ENCODE data around the gene MCEE. TPM values are rescaled to one million over a fixed set of nuclear protein-coding genes. Genes with fewer than 3 reads are reported as not detected.

The MCEE gene
- polyA plus RNA-seq, 2 of the 4 experiments (the other 2 are of a cell fraction) = 10.3 to 17.7 TPM

GRCh38 chr2:71122387-71123298, 7.4 kb downstream of the MCEE start:
- H3K4me3 ChIP-seq = no peak overlapping the region
- POLR2A ChIA-PET = interaction anchor here (1.9 kb wide), 1 partner anchor 54 kb away, joined by 6 read pairs; the partner anchor contains the start of gene NAGK
- WGBS (ENCODE audit: missing lambda C conversion rate) = 84% methylated on average over 7 of the region's 7 CpGs
- DNase-seq (ENCODE audit: low read depth in 1 of 2, low spot score in 1 of 2) (no peak), FAIRE-seq (no peak), ATAC-seq (no peak)
- no peaks in the 10 kb centered on the region for H3K4me1 ChIP-seq
- H3K27ac ChIP-seq = no peak overlapping the region
- TF ChIP-seq FOXS1 (CRISPR knock-in tag; IDR thresholded peaks at IDR 0.05) (no peak), HMGXB4 (CRISPR knock-in tag; IDR thresholded peaks at IDR 0.05; ENCODE audit: borderline replicate concordance) (no peak), NR3C1 (IDR thresholded peaks at IDR 0.05) (no peak), CEBPB (IDR thresholded peaks at IDR 0.05) (no peak), ZNF302 (CRISPR knock-in tag; IDR thresholded peaks at IDR 0.05) (no peak), KDM1A (IDR thresholded peaks at IDR 0.05; ENCODE audit: low read depth) (no peak), PHF8 (IDR thresholded peaks at IDR 0.05; ENCODE audit: borderline replicate concordance, low read depth) (no peak), CHD2 (IDR thresholded peaks at IDR 0.05; ENCODE audit: low read length, partially characterized antibody) (no peak), MYC (IDR thresholded peaks at IDR 0.05; ENCODE audit: borderline replicate concordance, low read length) (no peak), NPAS2 (CRISPR knock-in tag; IDR thresholded peaks at IDR 0.05; ENCODE audit: borderline replicate concordance) (no peak), TFCP2L1 (CRISPR knock-in tag; IDR thresholded peaks at IDR 0.05) (no peak), MAZ (IDR thresholded peaks at IDR 0.05; ENCODE audit: borderline replicate concordance, low read depth, low read length) (no peak), TP53 (CRISPR knock-in tag; IDR thresholded peaks at IDR 0.05) (no peak), E2F6 (IDR thresholded peaks at IDR 0.05; ENCODE audit: borderline replicate concordance, low read depth) (no peak), SREBF2 (IDR thresholded peaks at IDR 0.05) (no peak), BCL3 (IDR thresholded peaks at IDR 0.05) (no peak), EHMT2 (IDR thresholded peaks at IDR 0.05; ENCODE audit: low read depth) (no peak)
- H3K9me3 ChIP-seq = no peaks in the 10 kb centered on the region
- CTCF ChIA-PET = interaction anchor here (0.8 to 1.7 kb wide), 2 partner anchors 11 to 209 kb away, joined by 3 to 4 read pairs; partner anchors contain the start of gene ZNF638
- H3K4me2 ChIP-seq = no peak overlapping the region

GRCh38 chr2:71121479-71121878, 8.6 kb downstream of the MCEE start:
- DNase-seq (ENCODE audit: low read depth in 1 of 2, low spot score in 1 of 2) (no peak), FAIRE-seq (no peak), ATAC-seq (no peak)
- 98% methylated on average over 1 of the region's 1 CpG for WGBS (ENCODE audit: missing lambda C conversion rate)
- TF ChIP-seq EP300 (IDR thresholded peaks at IDR 0.05) = no peak
- no peak for TF ChIP-seq CEBPB (IDR thresholded peaks at IDR 0.05)
- no peak for TF ChIP-seq EHF (CRISPR knock-in tag; IDR thresholded peaks at IDR 0.05)
- Histone ChIP-seq H3K4me1 (no peaks in the 10 kb centered on the region), H3K4me2 (no peak overlapping the region), H3K4me3 (no peak overlapping the region), H3K9me3 (no peaks in the 10 kb centered on the region), H3K27ac (no peak overlapping the region)
- ChIA-PET POLR2A (interaction anchor here (1.2 to 1.9 kb wide), 2 partner anchors 9 to 53 kb away, joined by 3 to 6 read pairs; partner anchors contain the start of gene NAGK), CTCF (interaction anchor here (0.7 to 2.9 kb wide), 5 partner anchors 10 to 434 kb away, joined by 3 to 16 read pairs (median 4); partner anchors contain the start of gene ZNF638)
